Activated CD8-positive, alpha-beta memory T cell treated with anti-CD3 and anti-CD28 coated beads, Interleukin-2, amount 50 U/mL, for 1 hour (primary cell): ENCODE measurements around the gene SURF1.

Experiments
- DNase-seq: peaks from one replicate; pipeline ENCODE4 v3.0.0-alpha.2; 2020; ENCODE audit errors: extremely low read depth

The SURF1 gene

GRCh38 chr9:133362359-133363044 lies 6.2 kb upstream of the SURF1 start:
- DNase-seq: no peak

DNA sequence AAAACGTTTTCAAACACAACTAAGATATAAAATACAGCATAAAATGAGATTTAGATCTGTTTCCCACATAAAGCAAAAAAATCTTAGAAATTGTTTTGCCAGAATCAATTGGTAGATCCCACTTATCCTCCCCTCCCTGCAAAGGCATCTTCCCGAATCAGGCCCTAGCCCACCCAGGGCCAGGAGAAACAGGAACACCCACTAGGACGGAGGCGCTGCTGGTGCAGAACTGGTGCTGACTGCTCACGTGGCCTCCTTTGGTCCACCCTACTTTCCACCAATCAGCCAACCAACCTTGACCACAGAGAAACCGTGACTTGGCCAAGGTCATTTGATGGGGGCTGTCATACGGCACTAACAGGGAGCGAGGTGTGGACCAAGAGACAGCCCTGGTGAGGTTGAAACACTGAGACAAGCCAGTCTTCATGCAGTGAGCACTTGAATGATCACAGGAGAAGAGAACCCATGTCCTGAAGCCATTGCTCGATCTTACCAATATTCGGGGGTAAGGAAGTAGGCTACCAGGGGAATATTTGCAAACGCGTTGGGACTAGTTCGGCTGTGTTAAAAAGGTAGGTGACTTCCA lies 5.3 kb upstream of the SURF1 start:
- no peak for DNase-seq

- DNase-seq: no peak
Observed at GRCh38 chr9:133360400-133361393, 4.4 kb upstream of the SURF1 start.

- no peak for DNase-seq
Observed at GRCh38 chr9:133359399-133360175, 3.3 kb upstream of the SURF1 start.

DNA sequence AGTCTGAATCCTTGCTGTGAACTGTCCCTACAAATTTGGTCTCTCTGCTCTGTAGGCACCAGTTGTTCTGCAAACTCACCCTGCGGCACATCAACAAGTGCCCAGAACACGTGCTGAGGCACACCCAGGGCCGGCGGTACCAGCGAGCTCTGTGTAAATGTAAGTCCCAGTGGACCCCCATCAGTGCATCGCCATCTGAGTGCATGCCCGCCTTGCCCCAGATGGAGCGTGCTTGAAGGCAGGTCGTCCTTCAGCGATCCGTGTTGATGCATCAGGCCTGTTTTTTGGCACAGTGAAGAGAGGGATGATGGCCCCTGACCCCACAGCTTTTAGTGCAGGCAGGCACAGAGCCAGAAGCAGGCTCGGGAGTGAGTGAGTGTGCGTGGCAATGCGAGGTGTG lies 1.4 kb upstream of the SURF1 start:
- no peak for DNase-seq

DNA sequence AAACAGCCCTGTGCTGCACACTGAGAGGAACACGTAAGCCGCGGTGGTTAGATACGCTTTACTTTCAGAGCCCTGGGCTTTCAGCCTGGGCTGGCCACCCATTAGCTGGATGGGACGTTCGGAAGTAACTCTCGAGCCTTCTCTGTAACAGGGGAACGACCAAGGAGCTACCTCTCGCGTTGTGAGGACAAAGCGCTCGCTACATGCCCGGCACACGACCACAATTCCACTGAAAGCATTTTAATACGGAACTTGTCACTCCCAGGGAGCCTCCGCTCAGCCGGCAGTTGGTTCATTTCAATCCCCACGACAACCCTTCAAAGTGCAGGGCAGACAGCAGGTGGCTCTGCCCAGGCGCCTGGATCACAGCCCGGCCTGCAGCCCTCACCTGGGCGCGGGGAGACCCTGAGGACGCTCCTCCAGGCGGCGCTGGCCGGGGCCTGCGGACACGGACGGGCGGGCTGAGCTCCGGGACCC lies 368 bp downstream of the SURF1 start:
- DNase-seq: no peak

- no peak for DNase-seq
Observed at GRCh38 chr9:133354766-133355165, 1.5 kb downstream of the SURF1 start.

DNA sequence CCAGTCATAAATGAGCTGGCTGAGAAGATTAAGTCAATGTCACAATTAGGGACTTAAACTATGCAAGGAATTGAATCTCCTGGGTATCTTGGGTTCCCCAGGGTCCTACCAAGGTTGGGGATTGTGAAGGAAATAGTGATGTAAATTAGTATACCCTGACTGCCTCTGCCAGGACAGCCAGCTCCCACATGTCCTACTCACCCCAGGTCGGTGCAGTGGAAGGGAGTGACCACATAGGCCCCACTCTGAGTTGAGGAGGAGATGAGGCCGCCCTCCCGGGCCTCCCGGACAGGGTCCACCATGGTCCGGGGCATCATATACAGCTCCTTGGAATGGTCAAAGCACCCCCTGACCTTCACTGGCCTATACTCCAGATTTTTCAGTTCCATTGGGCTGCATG lies 2.7 kb downstream of the SURF1 start:
- no peak for DNase-seq

DNA sequence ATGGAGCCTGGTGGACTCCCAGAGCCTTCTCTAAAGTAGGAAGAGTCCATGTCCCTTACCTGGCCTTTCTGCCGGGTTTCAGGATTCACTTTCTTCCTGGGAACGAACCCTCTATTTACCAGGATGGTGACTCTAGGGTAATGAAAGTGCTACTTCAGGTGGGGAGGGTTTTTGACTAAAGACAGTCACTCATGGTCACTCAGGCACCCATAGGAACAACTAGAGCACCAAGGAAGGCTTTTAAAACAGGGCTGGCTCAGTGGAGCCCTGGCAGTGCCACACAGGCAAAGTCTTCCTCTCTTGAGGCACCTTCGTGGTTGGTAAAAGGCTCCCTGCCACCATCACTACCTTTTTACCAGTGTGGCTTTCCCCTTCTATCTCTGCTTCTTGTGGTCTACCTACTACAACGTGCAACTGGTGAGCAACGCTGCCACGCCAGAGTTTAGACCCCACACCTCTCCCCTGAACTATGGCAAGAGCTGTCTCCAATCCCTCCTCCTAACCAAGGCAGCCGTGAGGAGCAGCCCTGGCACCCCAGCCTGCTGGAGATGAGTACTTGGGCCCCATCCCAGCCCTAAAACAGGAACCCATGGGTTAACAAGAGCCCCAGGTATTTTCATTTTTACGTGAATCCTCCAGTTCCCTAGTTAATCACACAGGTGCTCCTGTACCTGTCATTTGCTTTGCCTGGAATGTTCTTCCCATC lies 3.5 kb downstream of the SURF1 start:
- DNase-seq: no peak

DNA sequence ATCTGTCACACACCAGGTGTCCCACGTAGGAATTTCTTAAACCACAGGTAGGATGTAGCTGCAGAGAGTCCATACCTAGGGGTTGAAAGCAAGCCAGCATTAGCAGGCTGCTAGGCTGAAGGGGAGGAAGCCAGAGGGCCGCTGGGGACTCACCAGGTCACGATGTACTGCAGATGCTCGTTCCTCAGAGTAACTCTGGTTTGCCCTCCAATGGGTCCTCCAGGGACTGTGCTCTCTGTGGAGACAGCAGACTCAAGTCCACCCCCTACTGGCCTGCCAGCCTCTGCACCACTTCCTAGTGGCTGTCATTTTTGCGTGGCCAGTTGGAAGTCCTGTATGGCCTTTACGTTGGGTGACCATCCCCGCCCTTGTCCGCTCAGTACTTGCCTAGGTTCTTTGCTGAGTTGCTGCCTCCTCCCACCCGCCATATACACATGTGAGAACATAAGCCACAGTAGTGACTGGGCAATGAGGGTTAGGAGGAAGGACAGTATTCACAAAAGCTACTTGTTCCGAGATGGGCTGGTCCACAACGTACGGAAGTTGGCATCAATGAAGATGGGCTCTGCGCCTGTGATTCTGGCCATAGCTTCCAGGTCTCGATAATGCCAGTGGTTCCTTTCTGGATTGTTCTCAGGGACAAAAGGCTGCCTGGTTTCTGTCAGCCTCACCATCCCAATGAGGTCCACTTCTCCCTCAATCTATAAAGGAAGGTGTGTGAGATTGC lies 4.2 kb downstream of the SURF1 start:
- no peak for DNase-seq

GRCh38 chr9:133351526-133351907 lies 4.8 kb downstream of the SURF1 start:
- no peak for DNase-seq

- DNase-seq: no peak
Observed at GRCh38 chr9:133349965-133350616, 6.2 kb downstream of the SURF1 start.

DNA sequence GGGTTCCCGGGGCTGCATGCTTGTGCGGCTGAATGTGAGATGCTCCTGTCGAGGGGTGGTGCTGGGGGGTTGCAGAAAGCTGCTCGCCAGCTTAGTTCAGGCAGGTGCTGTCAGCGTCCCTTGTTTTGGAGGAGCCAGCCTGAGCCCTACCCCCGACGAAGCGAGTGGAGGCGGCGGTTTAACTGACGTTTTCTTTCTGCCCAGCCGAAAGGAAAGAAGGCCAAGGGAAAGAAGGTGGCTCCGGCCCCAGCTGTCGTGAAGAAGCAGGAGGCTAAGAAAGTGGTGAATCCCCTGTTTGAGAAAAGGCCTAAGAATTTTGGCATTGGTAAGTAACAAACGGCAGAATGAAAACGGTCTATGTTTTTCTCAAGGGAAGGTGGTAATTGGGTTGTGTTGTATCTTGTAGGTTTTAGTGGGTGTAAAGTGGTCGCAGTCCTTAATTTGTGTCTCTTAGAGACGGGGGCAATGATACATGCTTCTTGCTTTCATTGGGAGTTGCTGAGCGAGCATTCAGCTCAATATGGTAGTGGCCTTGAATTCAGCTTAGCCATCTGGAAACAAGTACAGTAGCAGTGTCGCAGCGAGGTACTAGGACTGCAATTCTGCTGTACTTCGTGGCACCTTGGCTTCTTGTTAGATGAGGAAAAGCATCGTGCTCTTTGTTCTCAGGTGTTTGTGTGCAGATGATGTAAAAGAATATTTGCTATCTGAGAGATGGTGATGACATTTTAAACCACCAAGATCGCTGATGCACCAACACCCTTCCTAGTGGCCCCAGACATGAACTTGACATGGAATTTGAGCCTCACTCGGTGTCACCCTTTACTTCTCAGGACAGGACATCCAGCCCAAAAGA lies 7.3 kb downstream of the SURF1 start:
- no peak for DNase-seq

GRCh38 chr9:133347985-133348717 lies 8.1 kb downstream of the SURF1 start, which contains the start of the genes MED22 and RPL7A:
Gene MED22, minus strand, starts transcription at chr9:133348131. Its CDS starts 1,469 bp downstream, at chr9:133346662.
Gene RPL7A, plus strand, starts transcription at chr9:133348218. Its CDS starts 26 bp downstream, at chr9:133348244.
- peak; percentile 69 for DNase-seq

DNA sequence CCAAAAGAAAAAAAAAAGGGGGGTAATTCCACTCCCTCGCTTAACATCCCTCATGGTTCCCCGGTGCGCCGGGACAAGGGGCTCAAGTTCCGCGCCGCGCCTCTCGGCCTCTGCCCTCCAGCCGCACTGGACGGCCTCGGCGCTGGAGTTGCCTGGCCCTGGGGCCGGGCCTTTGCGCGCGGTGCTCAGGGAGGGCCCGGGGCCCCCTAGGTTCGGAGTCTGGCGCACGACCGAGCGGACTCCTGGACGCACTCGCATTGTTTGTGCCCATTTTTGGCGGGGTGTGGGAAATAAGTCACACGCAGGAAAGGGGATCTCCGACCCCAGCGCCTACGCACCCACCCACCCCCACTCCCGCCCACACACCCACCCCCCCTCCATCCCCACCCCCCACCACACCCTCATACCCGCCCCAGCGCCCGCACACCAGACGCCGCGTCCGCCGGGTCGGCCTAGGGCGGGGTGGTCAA lies 8.7 kb downstream of the SURF1 start:
- DNase-seq: no peak

DNA sequence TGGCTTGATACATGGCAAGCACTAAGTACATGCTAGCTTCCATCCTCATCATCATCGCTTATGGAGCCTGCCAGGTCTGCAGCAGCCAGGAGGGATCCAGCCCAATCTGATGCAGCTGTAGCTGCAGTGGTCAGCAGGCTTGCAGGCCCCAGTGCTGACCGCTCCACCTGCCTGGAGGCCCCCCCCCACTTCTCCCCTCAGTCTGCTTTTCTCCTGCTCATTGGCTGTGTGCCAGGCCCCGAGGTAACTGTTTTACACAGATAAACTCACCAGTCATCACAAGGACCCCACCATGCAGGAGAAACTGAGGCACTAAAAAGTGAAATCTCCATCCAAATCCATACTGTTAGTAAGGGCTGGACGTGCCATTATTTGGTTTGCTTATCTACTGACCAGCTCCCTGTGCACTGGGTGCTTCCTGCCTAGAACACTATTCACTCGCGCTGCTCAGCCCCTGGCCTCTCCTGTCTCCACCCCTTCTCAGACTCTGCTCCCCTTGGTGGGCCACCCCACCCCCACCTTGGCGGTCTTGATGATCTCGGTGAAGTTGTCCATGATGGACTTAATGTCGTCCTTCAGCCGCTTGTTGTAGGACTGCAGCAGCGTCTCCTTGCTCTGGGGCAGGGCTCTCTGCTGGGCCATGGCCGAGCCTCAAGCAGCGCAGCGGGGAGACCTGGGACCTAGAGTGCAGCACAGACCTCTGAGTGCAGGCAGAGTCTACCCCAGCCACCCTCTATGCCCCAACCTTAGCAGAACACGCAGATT lies 10.1 kb downstream of the SURF1 start:
- no peak for DNase-seq

DNA sequence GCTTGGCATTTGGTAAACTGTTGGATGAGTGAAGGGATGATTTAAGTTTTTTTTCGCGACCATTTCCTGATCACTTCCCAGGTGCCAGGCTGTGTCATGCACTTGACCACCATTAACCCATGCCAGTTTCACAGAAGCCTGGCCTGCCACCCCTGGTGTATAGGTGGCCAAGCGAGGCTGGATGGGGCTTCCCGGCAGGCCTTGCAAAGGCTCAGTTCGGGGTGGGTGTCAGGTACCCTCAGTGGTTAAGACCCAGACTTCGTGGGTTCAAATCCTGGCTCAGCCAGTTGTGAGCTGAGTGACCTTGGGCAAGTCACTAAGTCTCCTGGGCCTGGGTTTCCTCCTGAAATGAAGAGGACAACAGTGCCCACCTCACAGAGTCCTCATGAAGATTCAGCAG lies 10.7 kb downstream of the SURF1 start:
- DNase-seq: no peak
